GM12801 (cell line): ENCODE results near the gene NRG2.

Experiments used
- CTCF ChIP-seq: IDR thresholded peaks from one replicate; pipeline ENCODE4 v1.5.1; 2011; ENCODE audit warnings: control low read depth; ENCODE audit not compliant: insufficient read length; ENCODE audit errors: extremely low read depth

NRG2 gene

DNA sequence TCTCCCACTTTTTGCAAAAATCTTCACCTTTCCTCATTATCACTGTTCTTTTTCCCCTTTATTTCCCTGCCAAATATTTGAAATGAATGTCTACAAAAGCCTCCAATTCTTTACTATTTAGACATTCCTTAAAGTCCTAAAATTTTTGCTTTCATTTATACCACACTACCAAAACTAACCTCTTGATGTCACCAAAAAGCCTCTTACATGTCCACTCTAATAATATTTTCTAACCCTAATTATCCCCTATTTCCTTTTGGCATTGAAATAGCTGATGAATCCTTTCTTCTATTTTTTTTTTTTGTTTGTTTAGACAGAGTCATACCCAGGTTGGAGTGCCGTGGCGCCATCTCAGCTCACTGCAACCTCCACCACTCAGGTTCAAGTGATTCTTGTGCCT is 32.3 kb upstream of the NRG2 start:
- no peak for TF ChIP-seq CTCF

GRCh38 chr5:140073296-140073695 is 30.2 kb upstream of the NRG2 start:
- no peak for TF ChIP-seq CTCF

- no peak for TF ChIP-seq CTCF
Measured at GRCh38 chr5:140072812-140073211, 29.7 kb upstream of the NRG2 start.

- TF ChIP-seq CTCF: no peak
Measured at GRCh38 chr5:140060816-140061215, 17.7 kb upstream of the NRG2 start.

GRCh38 chr5:140058212-140058932 is 15.3 kb upstream of the NRG2 start:
- TF ChIP-seq CTCF: no peak

DNA sequence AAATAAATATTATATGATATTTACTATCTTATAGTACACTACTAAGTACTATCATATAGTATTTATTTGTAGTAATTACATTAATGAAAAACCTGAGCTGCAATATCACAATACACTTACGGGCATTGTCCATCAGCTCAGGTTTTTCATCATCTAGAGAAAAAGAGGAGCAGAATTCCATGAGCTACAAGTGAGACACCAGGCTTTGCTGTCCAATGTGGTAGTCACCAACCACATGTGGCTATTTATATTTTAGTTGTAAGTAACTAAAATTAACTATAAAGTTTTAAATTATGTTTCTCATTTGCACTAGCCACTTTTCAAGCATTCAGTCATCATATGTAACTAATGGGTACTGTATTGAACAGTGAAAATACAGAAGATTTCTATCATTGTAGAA is 13.8 kb upstream of the NRG2 start:
- TF ChIP-seq CTCF: no peak

DNA sequence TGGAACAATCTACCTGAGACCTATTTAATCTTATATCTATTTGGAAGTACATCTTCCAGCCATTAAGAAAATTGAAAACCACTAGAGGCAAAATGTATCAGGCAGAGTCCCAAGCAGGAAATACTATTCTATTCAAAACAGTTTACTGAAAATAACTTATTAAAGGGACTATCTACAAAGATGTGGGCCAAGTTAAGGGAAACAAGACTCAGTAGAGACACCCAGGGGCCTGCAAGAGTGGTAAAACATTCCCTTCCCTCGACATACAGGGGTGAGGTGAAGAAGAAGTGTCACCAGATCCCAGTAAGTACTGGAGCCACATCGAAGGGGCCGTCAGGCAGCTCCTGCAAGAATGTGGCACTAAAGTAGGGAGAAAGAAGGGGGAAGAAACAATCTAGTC is 12.1 kb upstream of the NRG2 start:
- no peak for TF ChIP-seq CTCF

- no peak for TF ChIP-seq CTCF
Measured at GRCh38 chr5:140054086-140054689, 11.1 kb upstream of the NRG2 start.
